GM18519 (cell line): Measurements from ENCODE around the gene DNAH6.
"Not testable (repeated sequence)": the region's sequence is repeated elsewhere in the genome, so short reads cannot be mapped to it uniquely, and the experiment has no call there.

Experiments used
- ATAC-seq: cut with Tn5 transposase; IDR thresholded peaks from one replicate; pipeline ENCODE4 v1.9.1; 2021; ENCODE audit warnings: mild to moderate bottlenecking, moderate library complexity; ENCODE audit not compliant: unreplicated experiment, low FRiP score

The DNAH6 gene

GRCh38 chr2:84496386-84496785 lies 19.9 kb upstream of the DNAH6 start:
- no peak for ATAC-seq

GRCh38 chr2:84497285-84497684 lies 19.0 kb upstream of the DNAH6 start:
- no peak for ATAC-seq

- no peak for ATAC-seq
Observed at GRCh38 chr2:84498150-84498799, 18.0 kb upstream of the DNAH6 start.

- ATAC-seq, result not testable (repeated sequence)
Observed at GRCh38 chr2:84511024-84511423, 5.3 kb upstream of the DNAH6 start.

GRCh38 chr2:84515788-84516187 lies 510 bp upstream of the DNAH6 start:
- ATAC-seq, result no peak

- no peak for ATAC-seq
Observed at GRCh38 chr2:84519332-84519957, 3.1 kb downstream of the DNAH6 start.

- no peak for ATAC-seq
Observed at GRCh38 chr2:84526562-84526961, 10.3 kb downstream of the DNAH6 start.

- no peak for ATAC-seq
Observed at GRCh38 chr2:84527137-84528129, 11.1 kb downstream of the DNAH6 start.

GRCh38 chr2:84532291-84532690 lies 16.0 kb downstream of the DNAH6 start:
- ATAC-seq, result no peak

GRCh38 chr2:84534225-84534624 lies 17.9 kb downstream of the DNAH6 start:
- no peak for ATAC-seq

GRCh38 chr2:84537251-84537650 lies 21.0 kb downstream of the DNAH6 start:
- no peak for ATAC-seq

- no peak for ATAC-seq
Observed at GRCh38 chr2:84539729-84540128, 23.4 kb downstream of the DNAH6 start.

- ATAC-seq, result no peak
Observed at GRCh38 chr2:84545005-84545404, 28.7 kb downstream of the DNAH6 start.

GRCh38 chr2:84546551-84546950 lies 30.3 kb downstream of the DNAH6 start:
- no peak for ATAC-seq

- no peak for ATAC-seq
Observed at GRCh38 chr2:84548303-84548702, 32.0 kb downstream of the DNAH6 start.

GRCh38 chr2:84550916-84551315 lies 34.6 kb downstream of the DNAH6 start:
- ATAC-seq, result no peak

GRCh38 chr2:84551526-84551925 lies 35.2 kb downstream of the DNAH6 start:
- not testable (repeated sequence) for ATAC-seq

GRCh38 chr2:84556190-84556589 lies 39.9 kb downstream of the DNAH6 start:
- peak; percentile 93 for ATAC-seq

- ATAC-seq, result no peak
Observed at GRCh38 chr2:84559838-84560237, 43.5 kb downstream of the DNAH6 start.

GRCh38 chr2:84579661-84580060 lies 63.4 kb downstream of the DNAH6 start:
- ATAC-seq, result no peak

- ATAC-seq, result no peak
Observed at GRCh38 chr2:84603911-84604310, 87.6 kb downstream of the DNAH6 start.
